IgD-negative memory B cell (primary cell): ENCODE results near the gene AFF1. TPM values are rescaled to one million over a fixed set of nuclear protein-coding genes. Genes with fewer than 3 reads are reported as not detected.

Source experiments
- H3K27ac Mint-ChIP-seq, 3 donors: one replicate each; pipeline ENCODE4 v1.8.0; 2020 to 2022; ENCODE audit warnings: mild to moderate bottlenecking in 3 of 3, mixed read lengths in 3 of 3, moderate library complexity in 1 of 3
- H3K27me3 Mint-ChIP-seq: one replicate; pipeline ENCODE4 v1.8.0; 2021; ENCODE audit warnings: mixed read lengths
- H3K36me3 Mint-ChIP-seq: one replicate; pipeline ENCODE4 v1.8.0; 2020; ENCODE audit warnings: mild to moderate bottlenecking, mixed read lengths
- H3K4me1 Mint-ChIP-seq, 3 donors: one replicate each; pipeline ENCODE4 v1.8.0; 2020 to 2022; ENCODE audit warnings: mixed read lengths in 3 of 3, mild to moderate bottlenecking in 1 of 3
- H3K4me3 Mint-ChIP-seq, 4 donors: one replicate each; pipeline ENCODE4 v1.8.0; 2020 to 2022; ENCODE audit warnings: mild to moderate bottlenecking in 4 of 4, mixed read lengths in 4 of 4, moderate library complexity in 3 of 4
- H3K9me3 Mint-ChIP-seq, 3 donors: one replicate each; pipeline ENCODE4 v1.8.0; 2020 to 2021; ENCODE audit warnings: mixed read lengths in 3 of 3, mild to moderate bottlenecking in 1 of 3
- polyA plus RNA-seq: library from polyadenylated mRNA; unstranded; fragments of 300-500 nt; fragmentation: Illumina TruSeq; gene quantifications from one replicate; pipeline ENCODE4 v1.2.3, GENCODE V29; 2021

Gene AFF1
- polyA plus RNA-seq, 1 donor from 2014 or later = 18.8 TPM

DNA sequence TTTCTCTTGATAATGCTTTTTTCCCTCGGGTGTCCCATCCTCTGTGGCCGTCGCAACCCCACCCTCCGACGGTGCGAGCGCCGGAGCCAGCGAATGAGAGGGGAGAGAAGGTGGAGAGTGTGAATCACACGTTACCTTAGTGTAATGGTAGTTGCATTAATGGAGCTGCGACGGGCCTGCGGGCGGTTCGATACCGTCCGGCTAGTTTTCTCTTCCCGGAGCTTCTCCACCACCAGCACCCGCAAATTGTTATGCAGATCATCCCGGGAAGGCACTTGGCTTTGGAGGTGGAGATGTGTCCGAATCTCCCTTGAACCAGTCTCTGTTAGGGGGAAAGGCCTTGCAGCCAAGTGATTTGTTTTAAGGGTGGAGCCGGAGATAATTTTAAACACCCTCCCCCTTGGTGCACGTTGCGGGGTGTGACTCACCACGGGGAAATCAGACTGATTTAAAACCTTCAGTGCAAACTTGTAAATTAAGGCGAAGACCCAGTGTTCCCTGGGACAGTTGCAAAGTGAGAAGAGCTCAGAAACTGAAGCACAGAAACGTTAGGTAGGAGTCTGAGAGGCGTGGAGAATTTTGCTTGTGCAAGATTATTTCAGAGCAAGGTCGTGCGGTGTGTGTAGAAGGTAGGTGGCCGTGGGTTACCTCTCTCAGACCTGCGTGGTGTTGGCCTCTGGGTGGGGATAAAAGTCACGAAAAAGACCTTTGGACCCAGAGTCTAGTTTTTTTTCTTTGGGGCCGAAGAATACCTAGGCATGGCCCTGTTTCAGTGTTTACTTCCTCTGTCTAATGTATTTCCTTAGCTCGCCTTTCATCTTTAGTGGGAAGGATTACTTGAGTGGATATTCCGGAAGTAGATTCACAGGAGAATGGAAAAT lies 1.3 kb downstream of the AFF1 start:
- no peaks in the 10 kb centered on the region for H3K36me3 Mint-ChIP-seq
- H3K27me3 Mint-ChIP-seq = no peaks in the 10 kb centered on the region
- peak overlapping the region; percentile 89 to 96 (median 93) for H3K4me3 Mint-ChIP-seq
- H3K9me3 Mint-ChIP-seq = no peaks in the 10 kb centered on the region
- peaks cover 42 to 48% (median 47%) of the 10 kb centered on the region in 3 donors for H3K4me1 Mint-ChIP-seq
- peak overlapping the region; percentile 88 to 94 (median 88) for H3K27ac Mint-ChIP-seq

GRCh38 chr4:86938771-86939520 lies 4.1 kb downstream of the AFF1 start:
- no peaks in the 10 kb centered on the region for H3K9me3 Mint-ChIP-seq
- peak overlapping the region; percentile 69 to 96 (median 93) for H3K27ac Mint-ChIP-seq
- H3K4me1 Mint-ChIP-seq = peaks cover 42 to 47% (median 43%) of the 10 kb centered on the region in 3 donors
- peak overlapping the region; percentile 44 to 94 (median 68) for H3K4me3 Mint-ChIP-seq
- no peaks in the 10 kb centered on the region for H3K36me3 Mint-ChIP-seq
- peaks cover 2% of the 10 kb centered on the region for H3K27me3 Mint-ChIP-seq

- H3K27me3 Mint-ChIP-seq = peaks cover 2% of the 10 kb centered on the region
- H3K4me1 Mint-ChIP-seq = peaks cover 36 to 48% (median 45%) of the 10 kb centered on the region in 3 donors
- H3K27ac Mint-ChIP-seq = peak overlapping the region; percentile 69 to 96 (median 93)
- no peaks in the 10 kb centered on the region for H3K9me3 Mint-ChIP-seq
- H3K4me3 Mint-ChIP-seq = peak overlapping the region; percentile 44 to 94 (median 78)
- H3K36me3 Mint-ChIP-seq = no peaks in the 10 kb centered on the region
These were observed 5.1 kb downstream of the AFF1 start for GRCh38 chr4:86939729-86940575.

DNA sequence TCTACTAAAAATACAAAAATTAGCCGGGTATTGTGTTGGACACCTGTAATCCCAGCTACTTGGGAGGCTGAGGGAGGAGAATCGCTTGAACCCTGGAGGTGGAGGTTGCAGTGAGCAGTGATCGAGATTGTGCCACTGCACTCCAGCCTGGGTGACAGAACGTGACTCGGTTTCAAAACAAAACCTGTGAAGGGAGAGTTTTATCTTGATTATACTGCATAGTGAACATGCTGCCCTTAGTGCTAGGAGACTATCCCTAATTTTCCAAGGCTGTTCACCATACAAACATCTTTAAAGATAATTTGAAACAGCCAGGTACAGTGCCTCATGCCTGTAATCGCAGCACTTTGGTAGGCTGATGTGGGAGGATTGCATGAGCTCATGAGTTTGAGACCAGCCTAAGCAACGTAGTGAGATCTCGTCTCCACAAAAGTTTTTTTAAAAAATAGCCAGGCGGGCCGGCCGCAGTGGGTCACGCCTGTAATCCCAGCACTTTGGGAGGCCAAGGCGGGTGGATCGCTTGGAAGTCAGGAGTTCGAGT lies 6.2 kb downstream of the AFF1 start:
- Mint-ChIP-seq H3K4me3 (no peak overlapping the region), H3K36me3 (peaks cover 3% of the 10 kb centered on the region), H3K27ac (no peak overlapping the region), H3K9me3 (no peaks in the 10 kb centered on the region), H3K4me1 (peaks cover 37 to 52% (median 43%) of the 10 kb centered on the region in 3 donors), H3K27me3 (peaks cover 2% of the 10 kb centered on the region)

DNA sequence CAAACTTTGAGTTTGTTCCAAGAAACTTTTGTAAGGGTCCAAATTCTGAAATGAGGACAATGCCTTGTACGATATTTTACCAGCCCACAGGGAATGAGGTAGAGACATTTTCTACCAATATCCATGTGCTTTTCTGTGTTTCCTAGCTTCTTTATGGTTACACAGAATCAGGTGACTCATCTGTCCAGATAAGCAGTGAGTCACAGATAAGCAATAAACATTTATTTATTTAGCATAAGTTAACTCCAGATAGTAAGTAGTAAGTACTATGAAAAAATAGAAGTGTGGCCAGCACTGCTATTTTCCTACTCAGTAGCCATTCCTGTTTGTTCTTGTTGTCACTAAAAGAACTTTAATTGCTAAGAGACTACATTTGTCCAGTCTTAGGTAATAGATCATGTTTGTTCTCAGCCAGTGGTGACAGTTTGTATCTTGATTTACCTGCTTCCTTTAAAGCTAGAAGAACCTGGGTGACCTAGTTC lies 7.4 kb downstream of the AFF1 start:
- Mint-ChIP-seq H3K4me1 (peaks cover 30 to 51% (median 40%) of the 10 kb centered on the region in 3 donors), H3K4me3 (no peak overlapping the region), H3K36me3 (peaks cover 4% of the 10 kb centered on the region), H3K9me3 (no peaks in the 10 kb centered on the region), H3K27ac (peak overlapping the region in 1 of 3 donors; percentile 9), H3K27me3 (peaks cover 3% of the 10 kb centered on the region)

GRCh38 chr4:86944964-86945781 lies 10.4 kb downstream of the AFF1 start:
- H3K4me1 Mint-ChIP-seq = peaks cover 22 to 39% (median 26%) of the 10 kb centered on the region in 3 donors
- H3K9me3 Mint-ChIP-seq = no peaks in the 10 kb centered on the region
- H3K36me3 Mint-ChIP-seq = peaks cover 6% of the 10 kb centered on the region
- H3K27me3 Mint-ChIP-seq = peaks cover 5% of the 10 kb centered on the region
- peak overlapping the region in 1 of 4 donors; percentile 59 for H3K4me3 Mint-ChIP-seq
- H3K27ac Mint-ChIP-seq = no peak overlapping the region

- peak overlapping the region in 2 of 4 donors; percentile 1 to 56 for H3K4me3 Mint-ChIP-seq
- no peaks in the 10 kb centered on the region for H3K9me3 Mint-ChIP-seq
- H3K36me3 Mint-ChIP-seq = peaks cover 6% of the 10 kb centered on the region
- H3K27me3 Mint-ChIP-seq = peaks cover 5% of the 10 kb centered on the region
- no peak overlapping the region for H3K27ac Mint-ChIP-seq
- H3K4me1 Mint-ChIP-seq = peaks cover 18 to 36% (median 27%) of the 10 kb centered on the region in 3 donors
These were observed 12.2 kb downstream of the AFF1 start for GRCh38 chr4:86946868-86947500.

- Mint-ChIP-seq H3K36me3 (peaks cover 6% of the 10 kb centered on the region), H3K9me3 (no peaks in the 10 kb centered on the region), H3K27ac (no peak overlapping the region), H3K4me3 (peak overlapping the region in 3 of 4 donors; percentile 11 to 56 (median 16)), H3K4me1 (peaks cover 18 to 38% (median 25%) of the 10 kb centered on the region in 3 donors), H3K27me3 (peaks cover 4% of the 10 kb centered on the region)
These were observed 12.8 kb downstream of the AFF1 start for GRCh38 chr4:86947501-86948120.

GRCh38 chr4:86948276-86948675 lies 13.5 kb downstream of the AFF1 start:
- Mint-ChIP-seq H3K27me3 (peaks cover 3% of the 10 kb centered on the region), H3K36me3 (peaks cover 8% of the 10 kb centered on the region), H3K9me3 (no peaks in the 10 kb centered on the region), H3K4me3 (no peak overlapping the region), H3K4me1 (peaks cover 19 to 37% (median 27%) of the 10 kb centered on the region in 3 donors), H3K27ac (no peak overlapping the region)

DNA sequence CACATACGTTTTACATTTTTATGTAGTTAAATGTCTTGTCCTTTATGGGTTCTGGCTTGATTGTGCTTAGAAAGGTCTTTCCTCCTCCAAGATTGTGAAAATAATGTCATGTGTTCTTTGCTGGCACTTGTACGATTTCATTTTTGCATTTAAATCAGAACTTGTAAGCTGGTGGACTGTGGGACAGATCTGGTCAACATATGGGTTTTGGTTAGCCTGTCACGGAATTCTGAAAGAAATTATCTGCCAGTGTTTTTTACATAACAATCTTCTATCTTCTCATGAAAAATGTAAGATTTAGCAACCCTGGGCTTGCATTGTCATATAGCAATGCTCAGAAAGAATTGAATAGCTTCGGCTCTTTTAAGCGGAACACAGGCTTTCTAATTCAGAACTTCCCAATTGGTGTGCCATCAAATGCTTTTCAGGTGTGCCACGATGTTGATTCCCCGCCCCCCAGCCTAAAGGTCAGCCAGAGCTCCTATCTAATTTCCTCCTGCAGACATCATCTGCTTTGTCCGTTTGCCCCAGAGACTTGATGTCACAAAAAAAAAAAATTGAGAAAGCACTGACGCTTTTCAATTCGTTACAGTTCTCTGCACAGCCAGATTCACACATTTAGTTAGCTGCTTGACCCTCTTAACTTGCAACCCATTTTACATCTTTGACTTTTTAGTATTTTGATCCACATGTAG lies 16.2 kb downstream of the AFF1 start:
- Mint-ChIP-seq H3K27me3 (peaks cover 3% of the 10 kb centered on the region), H3K27ac (no peak overlapping the region), H3K9me3 (no peaks in the 10 kb centered on the region), H3K4me3 (no peak overlapping the region), H3K36me3 (peaks cover 16% of the 10 kb centered on the region), H3K4me1 (peaks cover 21 to 34% (median 30%) of the 10 kb centered on the region in 3 donors)

- peaks cover 19 to 37% (median 19%) of the 10 kb centered on the region in 3 donors for H3K4me1 Mint-ChIP-seq
- no peaks in the 10 kb centered on the region for H3K27me3 Mint-ChIP-seq
- no peak overlapping the region for H3K4me3 Mint-ChIP-seq
- H3K27ac Mint-ChIP-seq = no peak overlapping the region
- peaks cover 20% of the 10 kb centered on the region for H3K36me3 Mint-ChIP-seq
- H3K9me3 Mint-ChIP-seq = no peaks in the 10 kb centered on the region
These were observed 21.2 kb downstream of the AFF1 start for GRCh38 chr4:86955888-86956451.

DNA sequence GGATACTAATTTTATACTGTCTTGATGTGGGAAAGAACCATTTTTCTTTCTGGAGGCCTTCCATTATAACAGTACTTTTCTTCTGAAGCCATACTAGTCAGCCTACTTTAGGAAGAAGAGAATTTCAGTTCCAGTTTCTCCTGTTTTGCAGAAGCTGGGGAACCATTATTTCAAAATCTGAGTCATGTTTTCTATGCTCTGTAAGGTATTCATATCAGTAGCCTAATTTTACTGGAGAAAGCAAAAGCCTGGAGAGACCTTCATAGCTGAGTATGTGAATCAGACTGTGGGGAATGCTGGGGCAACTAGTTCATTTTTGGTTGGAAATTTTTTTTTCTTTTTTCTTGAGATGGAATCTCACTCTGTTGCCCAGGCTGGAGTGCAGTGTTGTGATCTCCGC lies 22.4 kb downstream of the AFF1 start:
- peaks cover 24 to 40% (median 29%) of the 10 kb centered on the region in 3 donors for H3K4me1 Mint-ChIP-seq
- peaks cover 23% of the 10 kb centered on the region for H3K36me3 Mint-ChIP-seq
- no peaks in the 10 kb centered on the region for H3K27me3 Mint-ChIP-seq
- H3K4me3 Mint-ChIP-seq = no peak overlapping the region
- no peaks in the 10 kb centered on the region for H3K9me3 Mint-ChIP-seq
- H3K27ac Mint-ChIP-seq = no peak overlapping the region
